ENCODE results near the gene DPP3.

The DPP3 gene

DNA sequence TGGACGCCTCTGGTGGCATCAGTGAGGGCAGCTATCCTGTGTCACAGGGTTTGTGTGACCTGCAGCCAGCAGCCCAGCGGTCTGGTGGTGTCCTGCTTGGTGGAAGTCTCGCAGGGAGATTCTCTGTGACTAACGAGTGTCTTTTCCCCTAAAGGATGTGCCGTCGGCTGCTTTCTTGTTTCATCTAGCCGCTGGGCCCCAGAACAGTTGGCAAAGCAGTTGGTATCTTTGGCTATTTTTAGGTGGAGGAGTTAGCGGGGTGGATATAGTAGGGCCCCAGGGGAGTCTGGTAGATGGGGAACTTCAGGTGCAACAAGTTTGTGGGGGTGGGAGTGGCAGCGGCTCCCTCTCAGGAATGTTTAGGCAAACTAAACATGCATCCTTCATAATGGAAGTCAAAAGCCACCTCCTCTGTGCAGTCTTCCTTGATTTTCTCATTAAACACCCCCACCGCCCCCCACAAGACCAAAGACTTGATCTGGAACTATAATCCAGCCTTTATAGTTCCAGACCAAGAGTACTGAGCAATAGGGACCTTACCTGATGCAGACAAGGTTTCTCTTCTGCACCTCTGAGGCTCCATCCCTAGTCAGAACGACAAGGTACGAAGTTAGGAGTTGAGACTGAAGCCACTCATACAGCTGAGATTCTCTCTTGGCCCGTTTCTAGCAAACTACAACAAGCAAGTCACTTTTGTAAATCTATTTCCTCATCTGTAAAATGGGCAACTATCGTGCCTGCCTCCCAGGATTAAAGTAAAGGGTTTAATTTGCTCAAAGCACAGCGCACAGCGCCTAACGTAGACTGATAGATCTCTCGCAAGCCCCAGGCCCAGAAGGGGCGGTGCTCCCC is 14.6 kb upstream of the DPP3 start:
- no peak for DNase-seq (ENCODE audit: low read depth)

DNA sequence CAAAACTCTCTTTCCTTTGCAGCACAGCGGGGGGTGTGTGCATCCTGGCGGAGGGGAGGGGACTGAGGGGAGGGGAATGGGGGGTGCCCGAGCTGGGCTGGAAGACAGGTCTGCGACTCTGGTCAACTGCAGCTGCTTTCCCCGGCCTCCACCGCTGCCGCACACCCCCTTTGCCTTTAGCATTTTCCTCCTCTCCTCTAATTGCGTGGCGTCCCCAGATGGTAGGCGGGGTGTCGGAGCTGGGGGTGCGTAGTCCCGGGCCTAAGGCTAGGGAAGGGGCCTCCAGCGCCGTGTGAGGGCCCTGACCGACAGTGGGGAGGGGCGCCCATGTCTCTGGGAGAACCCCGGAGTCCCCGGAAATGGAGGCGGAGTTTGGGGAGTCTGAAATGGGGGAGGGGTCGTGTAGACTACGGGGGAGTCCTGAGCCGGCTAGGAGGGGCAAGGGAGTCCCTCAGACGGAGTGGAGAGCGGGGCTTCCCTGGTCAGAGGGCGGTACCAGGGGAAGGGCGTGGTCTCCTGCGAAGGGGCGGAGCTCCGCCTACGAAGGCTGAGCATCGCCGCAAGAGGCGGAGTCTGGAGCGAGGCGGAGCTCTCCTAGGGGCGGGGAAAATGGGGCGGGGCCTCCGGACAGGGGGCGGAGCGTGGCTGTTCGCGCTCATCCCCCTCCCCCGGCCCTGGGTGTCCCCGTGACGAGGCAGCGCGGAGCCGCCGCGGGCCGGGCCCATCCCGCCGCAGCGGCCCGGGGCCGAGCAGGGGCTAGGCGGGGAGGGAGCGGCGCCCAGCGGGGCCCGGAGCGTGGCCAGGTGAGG is 13.8 kb upstream of the DPP3 start, which contains the start of gene PELI3:
TSS of gene PELI3 (plus strand) at position 681 of the 809 bp plus-strand sequence. CDS start 1,224 bp downstream, outside the sequence.
- peak; percentile 91 for DNase-seq (ENCODE audit: low read depth)

DNA sequence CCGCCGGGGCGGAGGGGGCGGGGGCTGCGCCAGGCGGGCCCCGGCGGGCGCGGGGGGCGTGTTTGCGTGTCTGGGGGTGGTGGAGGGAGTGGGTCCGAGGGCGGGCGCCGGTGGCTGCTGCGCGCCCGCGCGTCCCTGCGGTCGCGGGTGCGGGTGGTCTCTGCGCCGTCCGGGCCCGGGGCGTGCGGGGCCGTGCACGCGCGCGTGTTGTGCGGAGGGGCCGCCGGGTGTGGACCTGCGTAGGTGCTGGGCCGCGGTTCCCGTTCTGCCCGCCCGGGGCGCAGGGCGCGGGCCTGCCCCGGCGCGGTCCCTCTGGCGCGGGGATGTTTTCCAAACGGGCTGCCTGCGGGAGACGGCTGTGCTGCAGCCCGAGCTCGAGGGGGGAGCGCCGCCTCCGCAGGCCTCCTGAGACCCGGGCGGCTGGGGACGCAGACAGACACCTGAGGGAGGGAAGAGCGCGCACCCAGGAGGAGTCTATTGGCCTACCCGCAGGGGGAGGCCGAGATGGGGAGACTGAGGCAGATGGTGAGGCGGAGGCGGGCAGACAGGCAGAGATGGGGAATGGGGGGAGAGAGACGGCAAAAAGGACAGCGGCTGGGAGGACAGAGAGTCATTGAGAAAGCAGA is 13.1 kb upstream of the DPP3 start:
- DNase-seq (ENCODE audit: low read depth): no peak

DNA sequence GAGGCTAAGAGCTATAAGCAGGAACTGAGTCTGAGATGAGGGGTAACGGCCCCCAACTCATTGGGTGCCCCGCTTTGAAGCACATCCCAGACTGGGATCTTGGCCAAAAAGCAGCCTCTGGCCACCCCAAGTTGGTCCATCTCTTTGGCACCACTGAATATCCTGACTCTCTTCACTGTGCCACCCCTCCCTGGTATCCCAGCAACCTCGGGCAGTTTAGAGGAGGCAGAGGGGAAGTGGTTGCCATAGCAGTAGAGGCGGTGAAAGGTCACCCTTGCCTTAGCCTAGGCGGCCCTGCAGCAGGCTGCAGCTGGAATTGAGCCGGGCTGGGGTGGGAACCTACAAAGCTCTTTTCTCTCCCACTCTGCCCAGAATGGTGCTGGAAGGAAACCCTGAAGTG is 12.5 kb upstream of the DPP3 start:
- no peak for DNase-seq (ENCODE audit: low read depth)

DNA sequence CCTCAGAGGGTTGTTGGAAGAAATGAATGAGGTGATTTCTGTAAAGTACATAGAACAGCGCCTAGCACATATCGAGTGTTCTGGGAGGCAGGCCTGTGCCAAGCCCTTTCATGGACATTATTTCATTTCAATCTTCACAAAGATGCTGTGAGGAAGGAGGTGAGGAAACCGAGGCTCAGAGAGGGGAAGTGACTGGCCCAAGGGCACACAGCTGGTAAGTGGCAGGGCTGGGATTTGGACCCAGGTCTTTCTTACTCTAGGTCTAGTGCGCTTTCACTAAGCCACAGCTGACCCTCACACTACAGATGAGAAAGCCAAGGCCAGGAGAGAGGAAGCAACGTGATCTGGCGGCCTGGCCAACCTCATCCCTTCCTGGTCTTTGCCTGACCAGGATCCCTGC is 11.5 kb upstream of the DPP3 start:
- DNase-seq (ENCODE audit: low read depth): no peak

DNA sequence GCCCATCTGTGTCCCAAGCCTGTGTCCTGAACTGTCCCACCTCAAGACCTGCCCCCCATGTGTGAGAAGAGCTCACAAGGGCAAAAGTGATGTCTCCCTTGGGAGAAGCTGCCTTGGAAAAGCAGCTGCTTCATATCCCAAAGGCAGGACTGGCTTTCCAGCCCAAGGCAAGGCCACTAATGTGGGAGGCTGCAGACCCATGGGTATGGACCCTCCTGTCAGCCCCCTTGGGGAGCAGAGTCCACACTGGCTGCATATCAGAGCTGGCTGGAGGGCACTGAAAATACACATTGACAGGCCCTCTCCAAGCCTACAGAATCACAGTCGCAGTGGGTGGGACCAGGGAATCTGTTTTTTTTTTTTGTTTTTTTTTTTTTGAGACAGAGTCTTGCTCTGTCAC is 10.8 kb upstream of the DPP3 start:
- no peak for DNase-seq (ENCODE audit: low read depth)

DNA sequence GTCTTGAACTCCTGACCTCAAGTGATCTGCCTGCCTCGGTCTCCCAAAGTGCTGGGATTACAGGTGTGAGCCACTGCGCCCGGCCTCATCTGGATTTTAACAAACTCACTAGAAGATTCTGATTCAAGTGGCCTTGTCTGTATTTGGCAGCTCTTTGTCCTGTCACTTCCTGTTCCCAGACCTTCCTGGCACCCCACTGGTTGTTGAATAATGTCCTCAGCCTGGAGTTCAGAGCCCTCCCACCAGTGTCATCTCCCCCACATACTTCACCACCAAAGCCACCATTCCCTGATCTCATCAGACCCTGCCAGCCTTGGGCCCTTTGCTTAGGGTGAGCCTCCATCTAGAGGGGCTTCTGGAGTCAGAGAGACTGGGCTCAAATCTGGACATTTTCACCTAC is 10.2 kb upstream of the DPP3 start:
- DNase-seq (ENCODE audit: low read depth): no peak

DNA sequence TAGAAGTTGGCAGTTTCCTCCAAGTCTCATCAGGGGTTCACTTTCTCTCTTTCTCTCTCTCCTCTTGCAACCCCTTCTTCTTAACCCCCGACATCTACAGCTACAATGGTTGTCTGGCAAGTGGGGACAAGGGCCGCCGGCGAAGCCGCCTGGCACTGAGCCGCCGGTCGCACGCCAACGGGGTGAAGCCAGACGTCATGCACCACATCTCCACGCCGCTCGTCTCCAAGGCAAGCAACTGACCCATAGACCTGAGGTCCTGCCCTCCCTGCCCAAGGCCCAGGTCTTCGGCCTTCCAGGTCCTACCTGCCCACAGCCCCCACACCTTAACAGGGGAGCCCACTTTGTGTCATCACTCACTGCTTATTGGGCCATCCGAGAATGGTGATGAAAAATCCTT is 9.1 kb upstream of the DPP3 start:
- DNase-seq (ENCODE audit: low read depth): no peak

DNA sequence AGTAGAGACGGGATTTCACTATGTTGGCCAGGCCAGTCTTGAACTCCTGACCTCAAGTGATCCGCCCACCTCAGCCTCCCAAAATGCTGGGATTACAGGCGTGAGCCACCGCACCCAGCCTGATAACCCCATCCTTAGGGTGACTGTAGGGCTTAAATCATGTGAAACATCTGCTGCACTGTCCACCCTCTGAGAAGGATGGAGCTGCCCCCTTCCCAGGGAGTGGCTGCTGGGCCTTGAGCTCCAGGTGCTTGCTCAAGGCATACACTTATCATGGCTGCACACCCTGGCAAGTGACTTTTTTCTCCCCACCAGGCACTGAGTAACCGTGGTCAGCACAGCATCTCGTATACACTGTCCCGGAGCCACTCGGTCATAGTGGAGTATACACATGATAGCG is 8.2 kb upstream of the DPP3 start:
- DNase-seq (ENCODE audit: low read depth): no peak

DNA sequence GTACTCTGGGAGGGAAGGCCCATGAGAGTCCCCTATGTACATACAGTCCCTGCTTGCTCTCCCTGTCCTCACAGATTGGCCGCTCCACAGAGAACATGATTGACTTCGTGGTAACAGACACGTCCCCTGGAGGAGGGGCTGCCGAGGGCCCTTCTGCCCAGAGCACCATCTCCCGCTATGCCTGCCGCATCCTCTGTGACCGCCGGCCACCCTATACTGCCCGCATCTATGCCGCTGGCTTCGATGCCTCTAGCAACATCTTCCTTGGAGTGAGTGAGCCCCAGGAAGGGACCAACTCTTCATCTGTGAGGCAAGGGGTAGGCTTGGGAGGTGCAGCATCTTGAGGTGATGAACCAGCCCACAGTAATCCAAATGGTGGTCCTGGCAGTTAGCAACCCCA is 7.1 kb upstream of the DPP3 start:
- DNase-seq (ENCODE audit: low read depth): no peak

DNA sequence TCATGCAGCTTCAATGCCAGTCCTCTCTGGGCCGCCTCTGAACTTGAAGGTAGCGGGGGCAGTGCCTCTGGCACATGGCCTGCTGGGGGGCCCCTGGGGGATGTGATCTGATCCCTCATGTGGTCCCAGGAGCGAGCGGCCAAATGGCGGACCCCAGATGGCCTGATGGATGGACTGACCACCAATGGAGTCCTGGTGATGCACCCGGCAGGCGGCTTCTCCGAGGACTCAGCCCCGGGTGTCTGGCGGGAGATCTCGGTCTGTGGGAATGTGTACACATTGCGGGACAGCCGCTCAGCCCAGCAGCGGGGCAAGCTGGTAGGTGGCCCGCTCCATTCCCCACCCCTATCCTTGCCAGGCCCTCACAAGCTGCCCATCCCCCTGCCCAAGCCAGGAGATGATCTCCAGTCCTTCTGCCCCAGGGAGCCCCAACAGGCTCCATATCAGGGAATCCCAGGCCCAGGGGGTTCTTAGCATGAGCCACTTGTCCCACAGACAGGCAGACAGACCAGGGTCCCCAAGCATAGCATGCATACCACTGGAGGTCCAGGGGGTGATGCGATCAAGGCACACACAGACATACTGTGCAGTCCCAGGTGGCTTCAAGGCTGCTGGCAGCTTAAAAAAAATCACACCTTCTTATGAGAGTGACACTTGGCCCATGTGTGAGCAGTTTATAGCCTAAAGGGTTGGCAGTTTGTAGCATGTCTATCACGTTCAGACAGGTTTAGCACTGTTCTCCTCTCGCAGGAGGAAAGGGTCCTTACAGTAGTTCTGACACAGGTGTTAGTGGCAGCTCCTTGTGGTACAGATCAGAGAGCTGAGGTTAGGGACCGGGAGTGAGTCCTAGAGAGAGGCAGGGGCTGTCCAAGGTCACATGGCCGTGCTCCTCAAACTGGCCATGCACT is 6.4 kb upstream of the DPP3 start:
- no peak for DNase-seq (ENCODE audit: low read depth)

DNA sequence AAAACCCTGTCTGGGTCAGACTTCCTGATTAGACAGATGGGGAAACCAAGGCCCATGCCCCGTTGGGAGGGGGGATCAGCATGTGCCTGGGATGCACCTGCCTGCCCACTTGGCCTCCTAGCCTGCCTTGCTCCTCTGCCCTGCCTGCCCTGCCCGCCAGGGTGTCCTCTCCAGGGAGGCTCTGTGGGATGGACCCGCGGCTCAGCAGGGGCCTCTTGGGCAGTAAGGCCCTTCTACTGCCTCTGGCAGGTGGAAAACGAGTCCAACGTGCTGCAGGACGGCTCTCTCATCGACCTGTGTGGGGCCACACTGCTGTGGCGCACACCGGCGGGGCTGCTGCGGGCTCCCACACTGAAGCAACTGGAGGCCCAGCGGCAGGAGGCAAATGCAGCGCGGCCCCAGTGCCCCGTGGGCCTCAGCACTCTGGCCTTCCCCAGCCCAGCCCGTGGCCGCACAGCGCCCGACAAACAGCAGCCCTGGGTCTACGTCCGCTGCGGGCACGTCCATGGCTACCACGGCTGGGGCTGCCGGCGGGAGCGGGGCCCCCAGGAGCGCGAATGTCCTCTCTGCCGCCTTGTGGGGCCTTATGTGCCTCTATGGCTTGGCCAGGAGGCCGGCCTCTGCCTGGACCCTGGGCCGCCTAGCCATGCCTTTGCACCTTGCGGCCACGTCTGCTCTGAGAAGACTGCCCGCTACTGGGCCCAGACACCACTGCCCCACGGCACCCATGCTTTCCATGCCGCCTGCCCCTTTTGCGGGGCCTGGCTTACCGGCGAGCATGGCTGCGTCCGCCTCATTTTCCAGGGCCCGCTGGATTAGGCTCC is 4.7 kb upstream of the DPP3 start:
- DNase-seq (ENCODE audit: low read depth): no peak

DNA sequence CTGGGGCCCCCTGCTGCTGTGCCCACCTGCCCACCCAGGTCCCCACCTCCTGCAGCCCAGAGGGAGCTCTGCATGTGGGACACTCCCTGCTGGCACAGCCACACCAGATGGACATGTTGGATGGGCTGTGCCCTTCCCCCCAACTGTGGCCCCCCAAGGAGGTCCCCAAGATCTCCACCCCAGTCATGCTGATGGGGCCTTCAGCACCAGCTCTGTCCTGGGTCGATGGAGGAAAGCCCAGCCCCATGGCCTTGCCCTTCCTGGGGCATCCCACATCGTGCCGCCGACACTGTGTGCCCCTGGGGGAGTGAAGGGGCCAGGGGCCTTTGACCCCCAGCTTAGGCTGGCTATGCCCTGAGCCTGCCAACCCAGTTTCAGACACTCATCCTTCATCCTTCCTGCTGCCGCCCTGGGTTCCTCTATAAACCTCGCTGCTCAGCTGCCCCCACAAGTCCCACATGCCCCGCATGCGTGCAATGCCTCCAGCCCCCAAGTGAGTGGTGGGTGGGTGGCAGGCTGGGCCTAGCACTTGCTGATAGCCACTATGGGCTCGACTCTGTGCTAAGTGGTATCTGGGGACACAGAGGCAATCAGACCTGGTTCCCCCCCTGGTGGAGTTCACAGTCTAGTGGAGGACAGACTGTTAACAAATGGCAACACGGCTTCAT is 3.9 kb upstream of the DPP3 start:
- DNase-seq (ENCODE audit: low read depth): no peak

DNA sequence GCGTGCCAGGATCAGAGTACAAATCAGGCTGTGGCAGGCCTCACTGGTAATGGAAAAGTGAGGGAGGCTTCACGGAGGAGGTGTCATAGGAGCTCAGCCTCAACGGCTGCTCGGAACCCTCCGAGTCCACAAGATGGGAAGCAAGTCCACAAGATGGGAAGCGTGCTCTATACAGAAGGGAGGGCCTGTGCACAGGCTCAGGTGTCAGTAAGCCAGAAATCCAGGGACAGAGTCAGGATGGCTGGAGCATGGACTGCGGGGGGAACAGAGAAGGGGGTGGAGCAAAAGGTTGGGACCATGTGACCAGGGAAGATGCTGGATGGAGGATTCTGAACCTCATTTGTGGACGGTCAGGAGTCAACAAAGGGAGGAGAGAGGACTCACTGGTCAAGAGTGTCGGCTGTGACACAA is 3.4 kb upstream of the DPP3 start:
- DNase-seq (ENCODE audit: low read depth): no peak

DNA sequence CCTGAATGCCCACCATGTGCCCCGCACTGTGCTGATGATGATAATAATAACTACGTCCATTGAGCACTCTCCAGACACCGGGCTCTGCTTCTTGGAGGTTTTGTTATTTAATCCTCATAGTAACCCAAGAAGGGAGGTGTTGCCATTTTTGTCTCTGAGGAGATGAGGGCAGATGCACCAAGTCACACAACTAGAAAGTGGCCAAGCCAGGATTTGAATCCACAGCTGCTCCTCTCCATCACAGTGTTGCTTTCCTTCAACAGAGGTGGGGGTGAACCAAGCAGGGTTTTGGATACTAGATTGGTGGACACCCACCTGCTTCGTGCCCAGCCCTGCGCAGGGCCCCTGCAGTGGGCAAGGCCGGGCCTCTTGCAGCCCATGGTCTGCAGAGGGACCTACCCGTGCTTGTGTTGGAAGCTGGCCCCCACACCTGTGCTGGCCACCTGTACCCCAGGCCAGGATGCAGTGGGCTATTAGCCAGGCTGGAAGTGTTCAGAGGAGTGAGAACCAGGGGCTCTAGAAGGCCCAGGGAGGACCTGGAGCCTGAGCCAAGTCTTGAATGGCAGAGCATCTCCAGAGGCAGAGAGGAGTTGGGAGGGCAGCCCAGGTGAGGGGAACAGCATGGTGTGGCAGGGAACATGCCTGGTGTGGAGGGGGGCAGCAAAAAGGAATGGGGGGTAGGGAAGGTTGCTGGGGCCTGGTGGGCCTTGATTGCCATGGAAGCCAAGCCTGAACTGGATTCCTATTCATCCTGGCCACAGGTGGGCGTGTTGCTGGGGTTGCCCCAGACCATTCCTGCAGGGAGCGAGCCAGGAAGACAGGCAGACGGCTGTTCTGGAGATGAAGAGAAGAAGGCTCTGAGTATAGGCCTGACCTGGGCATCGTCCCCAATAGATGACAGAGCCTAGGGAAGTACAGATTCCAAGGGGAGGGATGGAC is 2.7 kb upstream of the DPP3 start:
- no peak for DNase-seq (ENCODE audit: low read depth)

DNA sequence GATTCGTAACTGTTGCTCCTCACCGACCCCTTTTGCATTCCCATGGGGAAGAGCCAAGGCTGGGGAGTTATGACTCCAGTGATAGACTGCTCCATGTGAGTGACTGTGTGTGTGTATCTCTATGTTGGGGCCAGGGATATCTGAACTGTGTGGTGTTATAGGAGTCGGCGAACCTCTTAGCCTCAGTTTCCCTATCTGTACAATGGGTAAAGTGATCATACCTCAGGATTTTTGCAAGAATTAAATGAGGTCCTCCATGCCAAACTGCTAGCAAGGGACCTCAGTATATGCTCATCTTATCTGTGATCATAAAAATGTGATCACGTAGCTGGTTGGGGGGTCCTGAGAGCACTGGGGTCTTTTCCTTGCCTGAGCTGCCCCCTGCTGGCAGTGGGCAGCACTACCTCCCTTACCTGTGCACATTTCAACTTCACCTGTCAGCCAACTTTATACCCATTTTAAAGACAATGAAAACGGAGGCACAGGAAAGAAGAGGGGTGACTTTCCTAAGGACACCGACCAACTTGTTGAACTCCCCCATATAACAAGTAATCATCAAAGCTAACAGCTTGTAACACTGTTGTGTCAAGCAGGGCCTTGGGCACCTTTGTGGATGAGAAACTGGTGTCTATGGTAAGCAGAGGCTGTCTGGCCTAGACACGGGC is 1.4 kb upstream of the DPP3 start:
- DNase-seq (ENCODE audit: low read depth): no peak

DNA sequence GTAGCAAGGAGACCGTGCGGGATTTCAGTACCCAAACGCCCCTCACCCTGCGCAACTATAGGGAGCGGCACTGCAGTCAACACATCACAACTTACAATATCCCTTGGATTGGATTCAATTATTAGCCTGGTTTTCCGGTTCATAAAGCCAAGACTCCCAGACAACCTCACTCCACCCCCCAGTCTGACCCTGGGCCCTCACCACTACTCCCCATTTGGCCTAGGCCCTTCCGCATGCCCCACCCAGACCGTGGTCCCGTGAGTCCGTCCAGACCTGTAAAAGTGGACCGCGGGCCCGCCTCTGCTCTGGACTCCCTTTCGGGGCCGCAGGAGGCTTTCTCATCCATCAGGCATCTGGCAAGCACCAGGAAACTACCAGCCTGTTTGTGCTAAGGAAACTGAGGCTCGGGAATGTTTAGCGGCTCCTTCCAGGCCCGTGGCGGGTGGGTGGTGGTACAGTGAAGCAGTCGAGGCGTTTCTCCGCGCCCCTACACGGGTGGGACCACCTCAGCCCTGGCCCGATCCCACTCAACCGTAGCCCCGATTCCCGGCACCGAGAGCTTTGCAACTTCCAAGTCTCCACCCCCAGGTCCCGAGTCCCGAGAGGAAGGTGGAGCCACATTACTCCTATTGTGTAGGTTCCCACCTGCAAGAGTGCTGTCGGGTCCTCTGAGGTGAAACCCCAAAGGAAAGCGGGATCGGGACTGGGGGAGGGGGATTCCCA is 679 bp upstream of the DPP3 start:
- DNase-seq (ENCODE audit: low read depth): no peak

DNA sequence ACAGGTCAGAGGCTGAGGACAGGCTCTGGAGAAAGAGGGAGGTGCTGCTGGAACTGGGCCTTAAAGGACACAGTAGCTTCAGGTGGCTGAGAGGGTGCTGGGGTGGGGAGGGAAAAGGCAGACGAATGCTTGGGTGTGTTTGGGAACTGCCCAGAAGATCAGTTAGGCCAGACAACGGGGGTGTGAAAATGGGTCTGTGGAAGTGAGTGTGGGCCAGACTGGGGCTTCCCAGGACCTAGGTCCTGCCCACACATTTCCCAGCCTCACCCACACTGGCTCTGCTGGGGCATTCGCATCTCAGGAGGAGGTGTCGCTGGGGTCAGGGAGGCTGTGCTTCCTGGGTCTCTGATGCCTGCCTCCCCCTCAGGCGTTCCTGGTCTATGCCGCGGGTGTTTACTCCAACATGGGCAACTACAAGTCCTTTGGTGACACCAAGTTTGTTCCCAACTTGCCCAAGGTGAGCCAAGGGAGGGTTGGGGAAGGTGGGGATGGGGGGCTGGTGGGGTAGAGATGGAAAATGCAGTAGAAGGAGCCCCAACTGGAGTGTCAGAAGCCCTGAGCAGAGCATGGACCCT is 4.7 kb downstream of the DPP3 start:
- no peak for DNase-seq (ENCODE audit: low read depth)

Data from stimulated activated CD8-positive, alpha-beta memory T cell treated with anti-CD3 and anti-CD28 coated beads, Interleukin-7, amount 100 ng/mL, for 24 hours (primary cell).